Upper lobe of left lung (tissue), 6 donors: Measurements from ENCODE around the gene B3GAT1. TPM values are rescaled to one million over a fixed set of nuclear protein-coding genes. Genes with fewer than 3 reads are reported as not detected.

ENCODE experiments used
- ATAC-seq, 2 donors: fragments of 200-7000 bp; cut with Tn5 transposase; one replicate each; pipeline ENCODE4 v1.9.1; 2022; ENCODE audit warnings: mild to moderate bottlenecking in 2 of 2, moderate library complexity in 2 of 2; ENCODE audit not compliant: low FRiP score in 2 of 2
- DNase-seq, 2 donors: peaks; one replicate each; pipeline ENCODE4 v3.0.0-alpha.2; 2019 to 2020
- H3K27ac ChIP-seq, 4 donors: fragments of 200-600 bp; sonication (generic); one replicate each; pipeline ENCODE4 v1.5.1; 2016 to 2019
- H3K27me3 ChIP-seq, 4 donors: fragments of 200-600 bp; sonication (generic); one replicate each; pipeline ENCODE4 v1.5.1; 2017 to 2019
- H3K36me3 ChIP-seq, 4 donors: fragments of 200-600 bp; sonication (generic); one replicate each; pipeline ENCODE4 v1.5.1; 2016 to 2019
- H3K4me1 ChIP-seq, 4 donors: fragments of 200-600 bp; sonication (generic); one replicate each; pipeline ENCODE4 v1.5.1; 2018 to 2019
- H3K4me3 ChIP-seq, 4 donors: fragments of 200-600 bp; sonication (generic); one replicate each; pipeline ENCODE4 v1.5.1; 2017 to 2019; ENCODE audit warnings: mild to moderate bottlenecking in 2 of 4, moderate library complexity in 1 of 4
- H3K9me3 ChIP-seq, 4 donors: fragments of 200-600 bp; sonication (generic); one replicate each; pipeline ENCODE4 v1.5.1; 2018 to 2019
- CTCF ChIP-seq, 6 experiments: fragments of 450-650 bp in 4 of 6; fragments of 200-600 bp in 2 of 6; sonication (generic) in 2 of 6; IDR thresholded peaks; one replicate each; pipeline ENCODE4 v1.5.1; 2016 to 2019; ENCODE audit warnings: antibody characterized with exemption in 6 of 6
- EP300 ChIP-seq, 4 donors: sonication (generic); formaldehyde crosslinking; IDR thresholded peaks; one replicate each; pipeline ENCODE4 v1.5.1; 2017; ENCODE audit warnings: antibody characterized with exemption in 4 of 4, control low read depth in 2 of 4
- POLR2A ChIP-seq, 4 donors: fragments of 450-650 bp; IDR thresholded peaks; one replicate each; pipeline ENCODE4 v1.5.1; 2016 to 2017; ENCODE audit warnings: antibody characterized with exemption in 4 of 4, mild to moderate bottlenecking in 2 of 4
- POLR2AphosphoS5 ChIP-seq, 2 donors: sonication (generic); formaldehyde crosslinking; IDR thresholded peaks; one replicate each; pipeline ENCODE4 v1.5.1; 2017; ENCODE audit warnings: antibody characterized with exemption in 2 of 2
- WGBS, 2 donors: methylation state at CpG; one replicate each; pipeline ENCODE4 v1.1.5; 2017 to 2018; 5-methylcytosine and 5-hydroxymethylcytosine counted together
- total RNA-seq, 6 donors: library from RNA; depleted of rRNA in 4 of 6; stranded (reverse); fragments of >200 nt in 4 of 6; gene quantifications; one replicate each; pipeline versions ENCODE4 v1.1.0 to v1.2.1, GENCODE V29; 2016 to 2021
- donor health status: DM: no; HTN: no; CAD: no; lungs with moderate emphysema.
- donor health status: DM: no; HTN: yes; CAD: no; lungs with severe emphysema.

Gene B3GAT1
- total RNA-seq, 6 donors from 2014 or later: under 0.01 to 2.7 (median 1.2) TPM

- 93% methylated on average over 17 to 21 of the region's 21 CpGs for WGBS, 2 donors
- peaks cover 0 to 3% (median 0%) of the 10 kb centered on the region in 4 donors for H3K4me1 ChIP-seq
- no peak for TF ChIP-seq CTCF (IDR thresholded peaks at IDR 0.05)
- no peak for TF ChIP-seq POLR2AphosphoS5 (IDR thresholded peaks at IDR 0.05)
- no peak for TF ChIP-seq EP300 (IDR thresholded peaks at IDR 0.05)
- TF ChIP-seq POLR2A (IDR thresholded peaks at IDR 0.05): no peak
- DNase-seq (no peak), ATAC-seq (peak in 1 of 2 donors; percentile 5)
- no peak overlapping the region for H3K4me3 ChIP-seq
- no peaks in the 10 kb centered on the region for H3K36me3 ChIP-seq
- H3K27me3 ChIP-seq: no peaks in the 10 kb centered on the region
- H3K27ac ChIP-seq: no peak overlapping the region
- no peaks in the 10 kb centered on the region for H3K9me3 ChIP-seq
These were observed 55.1 kb downstream of the B3GAT1 start for GRCh38 chr11:134356656-134357544.

GRCh38 chr11:134355656-134356055 lies 56.4 kb downstream of the B3GAT1 start:
- no peak for DNase-seq
- Histone ChIP-seq H3K4me1 (peaks cover 0 to 3% (median 0%) of the 10 kb centered on the region in 4 donors), H3K9me3 (no peaks in the 10 kb centered on the region), H3K4me3 (no peak overlapping the region), H3K27ac (no peak overlapping the region), H3K36me3 (no peaks in the 10 kb centered on the region), H3K27me3 (no peaks in the 10 kb centered on the region)
- WGBS, 2 donors: 90 to 91% methylated on average over 5 of the region's 5 CpGs
- TF ChIP-seq CTCF (IDR thresholded peaks at IDR 0.05) (no peak), POLR2A (IDR thresholded peaks at IDR 0.05) (no peak), EP300 (IDR thresholded peaks at IDR 0.05) (no peak), POLR2AphosphoS5 (IDR thresholded peaks at IDR 0.05) (no peak)
- ATAC-seq: no peak

- Histone ChIP-seq H3K4me3 (no peak overlapping the region), H3K4me1 (peaks cover 0 to under 1% (median 0%) of the 10 kb centered on the region in 4 donors), H3K36me3 (no peaks in the 10 kb centered on the region), H3K27ac (no peak overlapping the region), H3K9me3 (no peaks in the 10 kb centered on the region), H3K27me3 (no peaks in the 10 kb centered on the region)
- ATAC-seq (no peak), DNase-seq (no peak)
- 75 to 77% methylated on average over 2 of the region's 2 CpGs for WGBS, 2 donors
- TF ChIP-seq POLR2AphosphoS5 (IDR thresholded peaks at IDR 0.05) (no peak), POLR2A (IDR thresholded peaks at IDR 0.05) (no peak), EP300 (IDR thresholded peaks at IDR 0.05) (no peak), CTCF (IDR thresholded peaks at IDR 0.05) (no peak)
These were observed 56.9 kb downstream of the B3GAT1 start for GRCh38 chr11:134355136-134355535.

GRCh38 chr11:134352111-134352510 lies 59.9 kb downstream of the B3GAT1 start:
- no peaks in the 10 kb centered on the region for H3K9me3 ChIP-seq
- no peak for DNase-seq
- H3K4me1 ChIP-seq: no peaks in the 10 kb centered on the region
- H3K27ac ChIP-seq: no peak overlapping the region
- TF ChIP-seq POLR2A (IDR thresholded peaks at IDR 0.05) (no peak), POLR2AphosphoS5 (IDR thresholded peaks at IDR 0.05) (no peak), CTCF (IDR thresholded peaks at IDR 0.05) (no peak), EP300 (IDR thresholded peaks at IDR 0.05) (no peak)
- H3K4me3 ChIP-seq: no peak overlapping the region
- no peaks in the 10 kb centered on the region for H3K36me3 ChIP-seq
- no peaks in the 10 kb centered on the region for H3K27me3 ChIP-seq
- no peak for ATAC-seq
- 84 to 88% methylated on average over 2 of the region's 2 CpGs for WGBS, 2 donors
